ENCODE measurements around the gene GNG8. TPM values are rescaled to one million over a fixed set of nuclear protein-coding genes. Genes with fewer than 3 reads are reported as not detected.
A peak's percentile ranks its signal among the peaks of the same experiment; 100 is the strongest.

The GNG8 gene
- total RNA-seq, 1 experiment from 2014 or later: not detected

- Histone ChIP-seq H3K18ac (ENCODE audit: insufficient read length, low read depth, low read length) (no peak overlapping the region), H3K9ac (ENCODE audit: extremely low read depth, insufficient read length, low read length) (no peak overlapping the region), H3T11ph (ENCODE audit: low read length) (no peak overlapping the region), H3K79me1 (ENCODE audit: insufficient read depth, low read depth, low read length, poor library complexity, severe bottlenecking) (no peaks in the 10 kb centered on the region), H2BK15ac (ENCODE audit: low read depth, low read length) (no peak overlapping the region; the same call in 1 of the 2 replicates), H3K79me2 (ENCODE audit: insufficient read depth, low read length) (no peaks in the 10 kb centered on the region), H2BK120ac (ENCODE audit: low read depth, low read length, poor library complexity, severe bottlenecking) (no peak overlapping the region), H4K5ac (ENCODE audit: insufficient read length, low read depth, low read length) (no peak overlapping the region), H3K4me1 (ENCODE audit: insufficient read depth, low read length) (no peaks in the 10 kb centered on the region), H3K4me2 (ENCODE audit: insufficient read depth, insufficient read length, low read length) (peak overlapping the region; percentile 16), H3K23ac (ENCODE audit: insufficient read length, low read depth, low read length) (no peak overlapping the region), H3K56ac (ENCODE audit: insufficient read length, low read depth, low read length) (no peak overlapping the region), H4K91ac (ENCODE audit: insufficient read length, low read depth, low read length) (no peak overlapping the region), H4K20me1 (ENCODE audit: control insufficient read depth, insufficient read depth, insufficient read length) (no peaks in the 10 kb centered on the region), H3K4ac (ENCODE audit: low read depth, low read length) (no peak overlapping the region), H3K9me3 (ENCODE audit: control insufficient read depth, low read depth, low read length) (no peaks in the 10 kb centered on the region), H3K14ac (ENCODE audit: insufficient read depth, low read length) (no peak overlapping the region; the same call in 1 of the 2 replicates), H2BK12ac (ENCODE audit: insufficient read length, low read depth, low read length) (no peak overlapping the region), H3K27me3 (ENCODE audit: insufficient read depth, low read length) (peaks cover 26% of the 10 kb centered on the region), H2AFZ (ENCODE audit: low read length) (no peak overlapping the region), H4K8ac (replicated peaks; ENCODE audit: insufficient read length, low read depth, low read length) (no peak overlapping the region), H2BK20ac (ENCODE audit: low read depth, low read length, poor library complexity, severe bottlenecking) (no peak overlapping the region), H2BK5ac (ENCODE audit: insufficient read length, low read length) (no peak overlapping the region), H3K23me2 (ENCODE audit: insufficient read length, low read depth, low read length, poor library complexity, severe bottlenecking) (no peaks in the 10 kb centered on the region), H2AK5ac (ENCODE audit: insufficient read length, low read length) (no peak overlapping the region), H3K27ac (ENCODE audit: insufficient read length, low read depth, low read length) (no peak overlapping the region)
- WGBS (ENCODE audit: extremely low coverage, insufficient read length, low lambda C conversion rate): no CpG with 5 or more reads among the region's 144 CpGs
- peaks cover 87% of the 10 kb centered on the region for H3K27me3 Mint-ChIP-seq (ENCODE audit: low read depth)
- TF ChIP-seq CTCF (conservative IDR thresholded peaks at IDR 0.05): no peak
- H3K4me3 Mint-ChIP-seq: peak overlapping the region; percentile 44 to 71
- peaks cover 0 to 3% (median 3%) of the 10 kb centered on the region in 3 experiments; a peak in 4 of 7 replicates for H3K36me3 Mint-ChIP-seq (ENCODE audit: insufficient read depth in 1 of 3, low read depth in 3 of 3)
- no peak for DNase-seq
- peaks cover 6 to 21% of the 10 kb centered on the region in 2 experiments; a peak in 3 of 4 replicates for H3K4me1 Mint-ChIP-seq
- H3K27ac Mint-ChIP-seq: no peak overlapping the region
- H3K9me3 Mint-ChIP-seq: peaks cover 2 to 13% of the 10 kb centered on the region in 2 experiments
Measured at GRCh38 chr19:46648961-46649960, 13.3 kb upstream of the GNG8 start.
